ENCODE results near the gene SPARC.

The SPARC gene

GRCh38 chr5:151620461-151620840 is 66.3 kb downstream of the SPARC start:
- DNase-seq (ENCODE audit: low read depth), result no peak

GRCh38 chr5:151619812-151620460 is 66.8 kb downstream of the SPARC start:
- DNase-seq (ENCODE audit: low read depth), result no peak

GRCh38 chr5:151618907-151619306 is 67.8 kb downstream of the SPARC start:
- DNase-seq (ENCODE audit: low read depth), result no peak

- no peak for DNase-seq (ENCODE audit: low read depth)
Measured at GRCh38 chr5:151617841-151618710, 68.6 kb downstream of the SPARC start.

GRCh38 chr5:151617383-151617840 is 69.3 kb downstream of the SPARC start:
- DNase-seq (ENCODE audit: low read depth), result no peak

GRCh38 chr5:151615431-151615830 is 71.3 kb downstream of the SPARC start:
- DNase-seq (ENCODE audit: low read depth), result peak; percentile 25

GRCh38 chr5:151614565-151614964 is 72.2 kb downstream of the SPARC start:
- DNase-seq (ENCODE audit: low read depth), result no peak

GRCh38 chr5:151612689-151613427 is 73.9 kb downstream of the SPARC start:
- peak; percentile 23 for DNase-seq (ENCODE audit: low read depth)

GRCh38 chr5:151611127-151611775 is 75.5 kb downstream of the SPARC start:
- DNase-seq (ENCODE audit: low read depth), result no peak

All from activated T-cell treated with anti-CD3 and anti-CD28 coated beads for 48 hours (primary cell).